Activated CD4-positive, alpha-beta T cell treated with anti-CD3 and anti-CD28 coated beads, Interleukin-2, amount 50 U/mL, for 1 hour (primary cell): Measurements from ENCODE around the gene MAN2B2.
"Not testable (repeated sequence)": the region's sequence is repeated elsewhere in the genome, so short reads cannot be mapped to it uniquely, and the experiment has no call there.

ENCODE experiments used
- DNase-seq: peaks from one replicate; pipeline ENCODE4 v3.0.0-alpha.2; 2020

The MAN2B2 gene

GRCh38 chr4:6644792-6645530 is 70.0 kb downstream of the MAN2B2 start:
- no peak for DNase-seq

DNA sequence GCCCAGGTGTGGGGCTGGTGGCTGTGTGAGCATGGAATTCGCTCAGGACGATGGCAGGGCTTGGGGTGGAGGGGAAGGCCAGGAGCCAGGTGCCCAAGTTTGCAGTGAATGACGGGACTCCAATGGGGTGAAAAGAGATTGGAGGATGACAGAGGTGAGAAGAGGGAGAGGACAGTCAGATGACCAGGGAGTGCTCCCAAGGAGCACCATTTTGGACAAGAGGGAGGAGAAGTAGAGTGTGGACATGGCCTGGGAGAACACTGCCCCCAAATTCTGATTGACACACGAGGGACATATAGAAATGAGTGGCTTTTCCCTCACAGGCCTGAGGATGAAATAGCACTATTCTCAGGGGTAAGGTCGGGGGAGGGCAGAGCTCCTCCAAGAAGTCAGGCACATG is 72.2 kb downstream of the MAN2B2 start:
- DNase-seq: no peak

GRCh38 chr4:6647582-6648230 is 72.7 kb downstream of the MAN2B2 start:
- DNase-seq: no peak

DNA sequence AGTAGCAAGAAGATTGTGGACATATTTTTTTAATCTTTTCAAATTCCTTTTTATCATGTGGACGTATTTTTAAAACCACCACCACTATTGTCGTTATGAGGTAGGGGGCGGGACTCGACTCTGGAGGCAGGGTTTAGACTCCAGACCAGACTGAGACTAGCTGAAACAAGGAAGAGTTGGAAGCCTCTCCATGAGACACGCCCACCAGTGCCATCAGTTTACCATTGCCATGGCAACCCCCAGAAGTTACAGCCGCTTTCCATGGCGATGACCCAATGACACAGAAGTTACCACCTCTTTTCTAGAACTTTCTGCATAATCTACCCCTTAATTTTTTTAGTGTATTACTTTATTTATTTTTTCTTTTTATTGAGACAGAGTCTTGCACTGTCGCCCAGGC is 74.2 kb downstream of the MAN2B2 start:
- DNase-seq: no peak

- DNase-seq: not testable (repeated sequence)
Measured at GRCh38 chr4:6654211-6654610, 79.2 kb downstream of the MAN2B2 start.

GRCh38 chr4:6655291-6655690 is 80.3 kb downstream of the MAN2B2 start:
- not testable (repeated sequence) for DNase-seq

DNA sequence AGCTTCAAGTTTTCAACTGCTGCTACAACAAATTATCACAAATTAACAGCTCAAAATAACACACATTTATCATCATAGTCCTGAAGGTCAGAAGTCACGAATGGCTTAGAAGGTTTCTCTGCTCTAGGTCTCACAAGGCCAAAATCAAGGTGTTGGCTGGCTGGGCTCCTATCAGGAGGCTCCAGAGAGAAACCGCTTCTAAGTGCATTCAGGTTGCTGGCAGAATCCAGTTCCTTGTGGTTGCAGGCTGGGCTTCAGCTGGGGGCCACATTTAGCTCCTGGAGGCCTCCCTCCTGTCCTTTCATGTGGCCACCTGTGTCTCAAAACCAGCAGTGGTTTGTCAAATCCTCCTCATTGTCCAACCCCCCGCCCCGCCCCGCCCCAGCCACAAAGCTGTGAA is 80.9 kb downstream of the MAN2B2 start:
- no peak for DNase-seq

- DNase-seq: no peak
Measured at GRCh38 chr4:6657242-6658208, 82.5 kb downstream of the MAN2B2 start.

- DNase-seq: no peak
Measured at GRCh38 chr4:6658209-6658595, 83.2 kb downstream of the MAN2B2 start.

DNA sequence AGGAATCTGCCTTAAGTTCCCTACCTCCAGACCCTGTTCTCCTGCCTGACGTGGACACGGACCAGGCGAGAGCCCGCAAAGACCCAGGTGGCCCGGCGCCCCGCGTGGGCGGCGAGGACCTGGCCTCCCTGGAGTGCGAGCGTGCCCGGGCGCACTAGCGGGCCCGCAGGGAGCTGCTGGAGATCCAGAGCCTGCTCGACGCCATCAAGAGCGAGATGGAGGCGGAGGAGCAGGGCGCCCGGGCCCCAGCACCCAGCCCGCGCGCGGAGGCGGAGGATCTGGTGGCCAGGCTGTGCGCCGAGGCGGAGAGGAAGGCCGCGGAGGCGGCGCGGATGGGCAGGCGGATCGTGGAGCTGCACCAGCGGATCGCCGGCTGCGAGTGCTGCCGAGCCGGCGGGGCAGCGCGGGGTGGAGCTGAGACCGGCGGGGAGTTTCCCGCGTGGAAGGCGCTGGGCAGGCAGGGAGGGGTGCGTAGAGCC is 83.6 kb downstream of the MAN2B2 start:
- peak; percentile 61 for DNase-seq

GRCh38 chr4:6659897-6660296 is 84.9 kb downstream of the MAN2B2 start:
- no peak for DNase-seq

GRCh38 chr4:6660430-6660829 is 85.4 kb downstream of the MAN2B2 start:
- no peak for DNase-seq

- DNase-seq: no peak
Measured at GRCh38 chr4:6662591-6662990, 87.6 kb downstream of the MAN2B2 start.

DNA sequence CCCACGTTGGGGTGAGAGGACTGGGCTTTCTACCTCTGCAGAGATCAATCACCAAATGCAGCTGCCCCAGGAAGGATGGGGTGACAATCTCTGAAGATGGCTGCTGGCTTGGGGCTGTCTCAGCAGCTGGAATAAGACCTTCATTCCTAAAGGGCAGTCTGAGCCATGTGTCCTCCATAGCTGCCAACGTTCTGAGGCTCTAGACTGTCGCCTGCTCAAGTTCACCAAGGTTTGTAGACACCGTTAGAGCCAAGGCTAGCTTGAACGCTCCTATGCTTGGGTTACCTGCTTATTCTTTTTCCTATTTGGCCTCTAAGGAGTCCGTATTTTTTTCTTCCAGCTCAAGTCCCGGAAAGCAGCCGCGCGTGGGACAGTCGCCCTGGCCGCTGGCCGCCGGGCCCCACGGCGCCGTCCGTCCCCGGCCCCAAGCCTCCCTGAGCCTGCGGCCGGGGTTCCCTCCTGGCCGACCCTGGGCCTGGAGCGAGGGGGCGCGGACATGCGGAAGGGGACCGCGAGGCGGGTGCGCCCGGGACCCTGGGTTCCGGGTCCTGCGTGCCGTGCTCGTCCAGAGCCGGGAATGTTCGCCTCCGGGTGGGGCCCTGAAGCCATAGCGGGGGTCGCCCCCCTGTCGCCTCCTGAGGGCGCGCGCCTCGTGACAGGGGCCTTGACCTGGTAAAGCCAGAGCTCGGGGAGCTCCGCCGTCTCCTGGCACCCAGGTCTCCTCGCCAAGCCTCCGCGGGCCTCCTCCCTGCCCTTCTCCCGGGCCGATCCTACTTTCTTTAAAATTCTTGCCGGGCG is 88.8 kb downstream of the MAN2B2 start:
- no peak for DNase-seq

DNA sequence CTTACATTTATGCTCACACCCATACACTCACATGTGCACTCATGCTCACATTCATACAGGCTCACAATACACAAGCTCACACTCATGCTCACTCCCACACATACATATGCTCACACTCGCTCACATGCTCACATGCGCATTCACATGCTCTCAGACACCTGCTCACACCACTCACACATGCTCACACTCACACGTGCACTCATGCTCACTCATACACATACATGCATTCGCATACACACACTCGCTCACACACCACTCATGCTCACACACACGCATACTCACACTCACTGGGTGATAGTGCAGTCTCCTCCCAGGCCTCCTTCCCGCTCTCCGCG is 90.3 kb downstream of the MAN2B2 start:
- DNase-seq: no peak

DNA sequence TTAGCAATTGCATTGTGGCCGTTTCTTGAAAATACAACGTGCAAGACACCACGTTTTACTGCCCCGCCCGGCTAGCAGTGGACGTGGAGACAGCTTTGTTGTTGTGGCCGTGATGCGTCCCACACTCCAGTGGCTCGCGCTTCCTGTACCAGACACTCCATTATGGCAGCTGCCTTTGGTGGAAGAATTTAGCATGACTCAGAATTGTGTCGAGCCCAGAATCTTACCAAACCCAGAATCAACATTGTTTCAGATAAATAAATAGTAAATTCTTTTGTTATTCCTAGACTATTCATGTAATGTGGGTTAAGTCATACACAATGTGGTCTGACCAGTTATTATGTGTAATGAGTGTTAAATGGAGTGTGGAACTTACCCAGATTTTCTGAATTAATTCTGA is 93.4 kb downstream of the MAN2B2 start:
- DNase-seq: no peak

DNA sequence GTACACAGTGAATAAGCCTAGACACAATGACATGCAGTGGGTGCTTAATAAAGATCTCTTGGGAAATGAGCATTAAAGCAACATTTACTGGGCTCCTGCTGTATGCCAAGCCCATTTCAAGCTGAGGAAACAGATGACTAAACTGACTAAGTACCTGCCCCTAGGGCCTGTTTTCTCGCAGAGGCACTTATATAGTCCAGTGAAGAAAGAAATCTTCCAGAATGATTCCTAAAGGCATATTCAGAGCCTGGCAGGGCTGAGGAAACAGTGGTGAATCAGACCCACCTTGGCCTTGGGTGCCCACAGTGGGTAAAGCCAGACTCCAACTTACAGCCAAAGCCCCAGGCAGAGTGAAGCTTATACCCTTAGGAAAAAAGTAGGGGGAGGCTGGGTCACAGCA is 96.7 kb downstream of the MAN2B2 start:
- DNase-seq: no peak

DNA sequence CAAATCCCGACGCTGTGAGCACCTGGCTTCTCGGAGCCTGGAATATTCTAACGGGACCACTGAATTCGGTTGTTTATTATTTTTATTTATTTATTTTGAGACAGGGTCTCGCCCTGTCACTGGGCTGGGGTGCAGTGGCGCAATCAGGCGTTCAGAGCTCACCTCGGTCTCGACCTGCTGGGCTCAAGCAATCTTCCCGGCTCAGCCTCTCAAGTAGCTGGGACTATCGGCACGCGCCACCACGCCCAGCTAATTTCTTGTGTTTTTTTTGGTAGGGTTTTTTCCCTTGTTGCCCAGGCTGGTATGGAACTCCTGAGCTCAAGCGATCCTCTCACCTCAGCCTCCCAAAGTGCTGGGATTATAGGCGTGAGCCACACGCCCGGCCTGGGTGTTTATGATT is 97.1 kb downstream of the MAN2B2 start:
- no peak for DNase-seq

DNA sequence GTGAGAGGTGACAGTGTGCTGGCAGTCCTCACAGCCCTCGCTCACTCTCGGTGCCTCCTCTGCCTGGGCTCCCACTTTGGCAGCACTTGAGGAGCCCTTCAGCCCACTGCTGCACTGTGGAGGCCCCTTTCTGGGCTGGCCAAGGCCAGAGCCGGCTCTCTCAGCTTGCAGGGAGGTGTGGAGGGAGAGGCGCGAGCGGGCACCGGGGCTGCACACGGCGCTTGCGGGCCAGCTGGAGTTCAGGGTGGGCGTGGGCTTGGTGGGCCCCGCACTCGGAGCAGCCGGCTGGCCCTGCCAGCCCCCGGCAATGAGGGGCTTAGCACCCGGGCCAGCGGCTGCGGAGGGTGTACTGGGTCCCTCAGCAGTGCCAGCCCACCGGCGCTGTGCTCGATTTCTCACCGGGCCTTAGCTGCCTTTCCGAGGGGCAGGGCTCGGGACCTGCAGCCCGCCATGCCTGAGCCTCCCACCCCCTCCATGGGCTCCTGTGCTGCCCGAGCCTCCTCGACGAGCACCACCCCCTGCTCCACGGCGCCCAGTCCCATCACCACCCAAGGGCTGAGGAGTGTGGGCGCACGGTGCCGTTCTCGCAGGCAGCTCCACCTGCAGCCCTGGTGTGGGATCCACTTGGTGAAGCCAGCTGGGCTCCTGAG is 97.7 kb downstream of the MAN2B2 start:
- not testable (repeated sequence) for DNase-seq
